Measurements from ENCODE around the gene R3HDM2.
"Not testable (repeated sequence)": the region's sequence is repeated elsewhere in the genome, so short reads cannot be mapped to it uniquely, and the experiment has no call there.

R3HDM2 gene

GRCh38 chr12:57300961-57301584, 129.8 kb downstream of the R3HDM2 start:
- POLR2A ChIA-PET = no interaction called here

DNA sequence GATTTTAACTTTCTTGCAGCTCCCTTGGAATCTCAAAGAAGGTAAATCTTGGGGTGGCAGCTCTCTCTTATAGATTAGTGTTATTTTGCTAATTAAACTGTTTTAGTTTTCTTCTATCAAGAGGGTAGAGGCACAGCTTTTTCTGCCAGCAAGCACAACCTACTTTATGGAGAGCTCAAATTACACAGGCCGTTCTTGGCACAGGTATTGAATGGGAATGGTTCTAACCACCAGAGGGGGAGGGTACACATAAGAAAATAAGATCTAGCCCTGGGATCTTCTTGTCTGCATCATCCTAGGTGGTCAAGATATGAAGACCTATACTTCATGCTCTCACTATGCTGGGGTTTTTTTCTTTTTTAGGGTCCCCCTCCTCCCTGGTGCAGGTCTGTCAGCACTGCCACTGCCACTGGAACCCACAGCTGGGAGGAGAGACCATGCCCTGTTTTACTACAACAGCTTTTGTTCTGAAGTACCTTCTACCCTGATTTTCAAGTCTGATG, 131.3 kb downstream of the R3HDM2 start:
- POLR2A ChIA-PET = no interaction called here
- CTCF ChIA-PET = interaction anchor here (0.8 to 4.4 kb wide), 9 partner anchors 8 to 156 kb away, joined by 3 to 21 read pairs (median 4); partner anchors contain the start of gene INHBE
- no peak for DNase-seq (ENCODE audit: extremely low spot score)
- no peak for TF ChIP-seq CTCF (IDR thresholded peaks at IDR 0.05; ENCODE audit: control extremely low read depth, extremely low read depth, low read depth, missing control alignments)

More at GRCh38 chr12:57300961-57301584, 129.8 kb downstream of the R3HDM2 start:
- TF ChIP-seq CTCF (IDR thresholded peaks at IDR 0.05; ENCODE audit: control extremely low read depth, extremely low read depth, low read depth, missing control alignments) = no peak
- DNase-seq (ENCODE audit: extremely low spot score) = no peak
- CTCF ChIA-PET = interaction anchor here (0.6 to 4.4 kb wide), 8 partner anchors 8 to 158 kb away, joined by 3 to 21 read pairs (median 4); no protein-coding TSS in a partner anchor

DNA sequence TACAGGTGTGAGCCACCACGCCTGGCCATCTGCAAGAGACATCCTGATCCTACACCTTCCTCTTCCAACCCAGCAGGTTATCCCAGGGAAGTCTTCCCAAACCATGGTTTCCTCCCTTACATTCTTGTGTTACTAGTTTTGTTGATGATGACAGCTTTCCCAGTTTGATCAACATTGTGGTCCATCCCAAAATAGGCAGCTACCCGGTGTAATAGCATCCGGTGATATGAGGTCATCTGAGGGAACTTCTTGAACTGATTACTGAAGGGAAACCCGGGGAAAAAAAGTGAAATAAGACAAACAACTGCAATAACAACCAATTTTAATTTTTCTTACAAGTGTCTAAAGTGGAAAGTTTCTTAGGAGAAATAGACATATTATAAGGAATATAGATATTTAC, 134.6 kb downstream of the R3HDM2 start:
- ChIA-PET CTCF (interaction anchor here (1.6 kb wide), 1 partner anchor 157 kb away, joined by 7 read pairs; no protein-coding TSS in a partner anchor), POLR2A (no interaction called here)
- TF ChIP-seq CTCF (IDR thresholded peaks at IDR 0.05; ENCODE audit: control extremely low read depth, extremely low read depth, low read depth, missing control alignments) = no peak
- DNase-seq (ENCODE audit: extremely low spot score) = no peak

GRCh38 chr12:57282073-57282472, 148.8 kb downstream of the R3HDM2 start:
- CTCF ChIA-PET = interaction anchor here (1.0 to 4.1 kb wide), 5 partner anchors 11 to 177 kb away, joined by 3 to 16 read pairs (median 4); partner anchors contain the start of gene GLI1
- POLR2A ChIA-PET = not testable (repeated sequence)

DNA sequence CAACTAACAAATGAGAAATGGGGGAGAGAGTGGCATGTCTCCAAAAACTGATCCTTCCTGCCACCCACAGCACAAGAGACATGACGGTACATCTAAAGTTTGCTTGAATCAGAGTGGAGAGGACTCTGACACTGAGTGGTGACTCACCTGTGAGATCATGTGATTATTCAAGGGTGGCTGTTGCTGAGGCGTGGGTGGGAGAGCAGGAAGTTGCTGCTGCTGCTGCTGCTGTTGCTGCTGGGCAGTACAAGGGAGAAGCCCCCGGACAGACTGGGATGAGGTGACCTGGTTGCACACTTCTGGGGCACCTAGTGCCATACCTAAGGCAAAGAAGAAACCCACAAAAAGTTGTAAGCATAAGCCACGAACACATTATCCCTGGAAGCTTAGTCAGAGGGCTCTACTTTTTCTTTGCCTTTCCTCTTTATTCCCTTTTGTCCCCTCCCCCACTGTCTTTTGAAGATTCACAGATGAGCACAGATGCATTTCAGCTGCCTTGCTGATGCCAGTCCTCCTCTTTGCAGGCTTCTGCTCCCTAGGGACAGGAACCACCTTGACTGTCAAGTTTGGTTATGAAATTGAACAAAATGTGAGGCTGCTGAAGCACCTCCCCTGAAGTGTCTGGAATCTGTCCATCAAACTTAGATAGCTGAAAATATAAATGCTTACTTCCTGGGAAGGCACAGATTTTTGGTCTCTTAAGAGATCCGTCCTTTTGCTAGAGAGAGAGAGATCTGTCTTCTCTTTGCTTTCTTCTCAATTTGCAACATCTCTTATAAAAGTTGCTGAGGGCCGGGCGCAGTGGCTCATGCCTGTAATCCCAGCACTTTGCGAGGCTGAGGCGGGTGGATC, 150.4 kb downstream of the R3HDM2 start:
- POLR2A ChIA-PET = no interaction called here
- no peak for TF ChIP-seq CTCF (IDR thresholded peaks at IDR 0.05; ENCODE audit: control extremely low read depth, extremely low read depth, low read depth, missing control alignments)
- CTCF ChIA-PET = interaction anchor here (0.8 to 4.1 kb wide), 3 partner anchors 67 to 178 kb away, joined by 3 to 16 read pairs (median 5); partner anchors contain the start of gene GLI1
- peak; percentile 85 for DNase-seq (ENCODE audit: extremely low spot score)

More at GRCh38 chr12:57282073-57282472, 148.8 kb downstream of the R3HDM2 start:
- not testable (repeated sequence) for DNase-seq (ENCODE audit: extremely low spot score)

DNA sequence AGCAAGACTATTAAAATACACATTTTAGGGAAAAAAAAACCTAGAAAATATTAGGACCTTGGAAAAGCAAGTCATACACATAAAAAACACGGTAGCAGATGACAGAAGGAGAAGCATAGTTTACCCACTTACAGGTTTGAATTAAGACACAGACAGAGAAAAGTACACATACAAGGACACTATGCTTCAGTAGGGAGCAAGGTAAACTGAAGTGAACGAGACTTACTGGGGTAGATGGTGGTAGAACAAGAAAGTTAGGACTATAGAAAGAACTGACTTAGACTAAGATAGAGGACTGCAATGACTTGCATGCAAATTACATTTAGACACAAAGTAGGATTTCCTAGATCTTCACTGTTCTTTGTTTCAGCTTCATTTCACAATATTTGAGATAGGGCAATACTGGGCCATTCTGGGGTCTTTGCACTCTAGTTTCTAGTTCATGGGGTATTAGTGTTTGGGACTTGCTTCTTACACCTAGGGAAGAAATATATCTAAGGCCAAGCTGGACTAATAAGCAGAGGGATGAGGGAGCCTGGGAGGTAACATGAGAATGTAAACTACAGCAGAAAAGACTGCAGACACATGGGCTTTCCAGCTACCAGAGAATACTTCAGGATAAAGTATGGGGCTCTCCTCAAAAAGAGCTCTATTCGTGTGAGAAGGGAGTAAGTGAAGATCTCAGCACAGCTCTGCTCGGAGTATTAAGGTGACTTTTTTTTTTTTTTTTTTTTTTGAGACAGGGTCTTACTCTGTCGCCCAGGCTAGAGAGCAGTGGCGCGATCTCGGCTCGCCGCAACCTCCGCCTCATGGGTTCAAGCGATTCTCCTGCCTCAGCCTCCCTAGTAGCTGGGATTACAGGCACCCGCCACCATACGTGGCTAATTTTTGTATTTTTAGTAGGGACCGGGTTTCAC, 152.1 kb downstream of the R3HDM2 start:
- POLR2A ChIA-PET = no interaction called here
- CTCF ChIA-PET = interaction anchor here (0.8 to 4.1 kb wide), 9 partner anchors 10 to 179 kb away, joined by 3 to 16 read pairs (median 4); no protein-coding TSS in a partner anchor
- DNase-seq (ENCODE audit: extremely low spot score) = no peak
- no peak for TF ChIP-seq CTCF (IDR thresholded peaks at IDR 0.05; ENCODE audit: control extremely low read depth, extremely low read depth, low read depth, missing control alignments)

Measured in GM10248 (cell line).